ENCODE results near the gene ABHD17C. TPM values are rescaled to one million over a fixed set of nuclear protein-coding genes. Genes with fewer than 3 reads are reported as not detected.
A peak's percentile ranks its signal among the peaks of the same experiment; 100 is the strongest.
"Not testable (repeated sequence)": the region's sequence is repeated elsewhere in the genome, so short reads cannot be mapped to it uniquely, and the experiment has no call there.

ABHD17C gene
- polyA plus RNA-seq = 1 to 10 TPM; 1.3 to 2.7 (median 1.5) TPM

- peak within 1 kb of the TSS; percentile 91 to 97 (median 93) for H3K4me3 Mint-ChIP-seq
- H3K27me3 Mint-ChIP-seq (ENCODE audit: low read depth in 3 of 3) = peaks cover 5 to 15% (median 5%) of the 10 kb centered on the region in 3 donors
- peak; percentile 37 to 59 (median 57) for DNase-seq
- H3K36me3 Mint-ChIP-seq = peaks cover 0 to 5% (median 3%) of the 10 kb centered on the region in 3 donors
- H3K4me1 Mint-ChIP-seq = peaks cover 21 to 36% of the 10 kb centered on the region in 2 donors
- peak within 1 kb of the TSS; percentile 70 to 94 (median 84) for H3K27ac Mint-ChIP-seq
- H3K9me3 Mint-ChIP-seq = no peaks in the 10 kb centered on the region
Observed at GRCh38 chr15:80695099-80695910, at the start of gene ABHD17C. Gene ABHD17C, plus strand, starts transcription at chr15:80695310. Its CDS starts 120 bp downstream, at chr15:80695430.

- H3K4me3 Mint-ChIP-seq = no peak overlapping the region
- DNase-seq = no peak
- H3K27me3 Mint-ChIP-seq (ENCODE audit: low read depth in 3 of 3) = peaks cover 1 to 4% (median 3%) of the 10 kb centered on the region in 3 donors
- H3K36me3 Mint-ChIP-seq = no peaks in the 10 kb centered on the region
- H3K27ac Mint-ChIP-seq = no peak overlapping the region
- H3K9me3 Mint-ChIP-seq = peaks cover 0 to 3% (median 0%) of the 10 kb centered on the region in 6 donors
- H3K4me1 Mint-ChIP-seq = peaks cover 2 to 6% of the 10 kb centered on the region in 2 donors
Observed at GRCh38 chr15:80645494-80646065, 49.5 kb upstream of the ABHD17C start.

- not testable (repeated sequence) for H3K27ac Mint-ChIP-seq; H3K27me3 Mint-ChIP-seq (ENCODE audit: low read depth in 3 of 3); H3K4me1 Mint-ChIP-seq; H3K36me3 Mint-ChIP-seq; H3K9me3 Mint-ChIP-seq; H3K4me3 Mint-ChIP-seq; DNase-seq
Observed at GRCh38 chr15:80647424-80647823, 47.7 kb upstream of the ABHD17C start.

GRCh38 chr15:80654299-80654698 is 40.8 kb upstream of the ABHD17C start:
- Mint-ChIP-seq H3K4me3 (no peak overlapping the region), H3K4me1 (no peaks in the 10 kb centered on the region), H3K9me3 (peaks cover 3 to 6% (median 5%) of the 10 kb centered on the region in 6 donors), H3K36me3 (no peaks in the 10 kb centered on the region), H3K27ac (no peak overlapping the region), H3K27me3 (ENCODE audit: low read depth in 3 of 3) (peaks cover 3 to 9% (median 7%) of the 10 kb centered on the region in 3 donors)
- no peak for DNase-seq

- H3K27me3 Mint-ChIP-seq (ENCODE audit: low read depth in 3 of 3) = peaks cover 2 to 13% (median 9%) of the 10 kb centered on the region in 3 donors
- H3K4me3 Mint-ChIP-seq = no peak overlapping the region
- DNase-seq = no peak
- no peaks in the 10 kb centered on the region for H3K36me3 Mint-ChIP-seq
- no peaks in the 10 kb centered on the region for H3K4me1 Mint-ChIP-seq
- no peak overlapping the region for H3K27ac Mint-ChIP-seq
- no peaks in the 10 kb centered on the region for H3K9me3 Mint-ChIP-seq
Observed at GRCh38 chr15:80659375-80659774, 35.7 kb upstream of the ABHD17C start.

- no peaks in the 10 kb centered on the region for H3K4me1 Mint-ChIP-seq
- peaks cover 2 to 14% (median 6%) of the 10 kb centered on the region in 3 donors for H3K27me3 Mint-ChIP-seq (ENCODE audit: low read depth in 3 of 3)
- H3K4me3 Mint-ChIP-seq = no peak overlapping the region
- H3K27ac Mint-ChIP-seq = no peak overlapping the region
- DNase-seq = no peak
- H3K36me3 Mint-ChIP-seq = no peaks in the 10 kb centered on the region
- no peaks in the 10 kb centered on the region for H3K9me3 Mint-ChIP-seq
Observed at GRCh38 chr15:80660119-80660518, 35.0 kb upstream of the ABHD17C start.

GRCh38 chr15:80662129-80662528 is 33.0 kb upstream of the ABHD17C start:
- Mint-ChIP-seq H3K4me3 (no peak overlapping the region), H3K27me3 (ENCODE audit: low read depth in 3 of 3) (peaks cover 2 to 15% (median 3%) of the 10 kb centered on the region in 3 donors), H3K36me3 (no peaks in the 10 kb centered on the region), H3K4me1 (no peaks in the 10 kb centered on the region), H3K9me3 (no peaks in the 10 kb centered on the region), H3K27ac (no peak overlapping the region)
- DNase-seq = no peak

GRCh38 chr15:80662757-80663553 is 32.2 kb upstream of the ABHD17C start:
- no peak for DNase-seq
- no peaks in the 10 kb centered on the region for H3K9me3 Mint-ChIP-seq
- H3K4me1 Mint-ChIP-seq = no peaks in the 10 kb centered on the region

GRCh38 chr15:80665151-80665550 is 30.0 kb upstream of the ABHD17C start:
- no peaks in the 10 kb centered on the region for H3K4me1 Mint-ChIP-seq
- H3K4me3 Mint-ChIP-seq = no peak overlapping the region
- no peak overlapping the region for H3K27ac Mint-ChIP-seq
- H3K36me3 Mint-ChIP-seq = no peaks in the 10 kb centered on the region
- DNase-seq = no peak
- no peaks in the 10 kb centered on the region for H3K9me3 Mint-ChIP-seq
- peaks cover 1 to 11% (median 3%) of the 10 kb centered on the region in 3 donors for H3K27me3 Mint-ChIP-seq (ENCODE audit: low read depth in 3 of 3)

More at GRCh38 chr15:80662757-80663553, 32.2 kb upstream of the ABHD17C start:
- Mint-ChIP-seq H3K4me3 (no peak overlapping the region), H3K27me3 (ENCODE audit: low read depth in 3 of 3) (peaks cover 2 to 11% (median 3%) of the 10 kb centered on the region in 3 donors), H3K36me3 (no peaks in the 10 kb centered on the region), H3K27ac (no peak overlapping the region)

GRCh38 chr15:80667936-80668335 is 27.2 kb upstream of the ABHD17C start:
- no peaks in the 10 kb centered on the region for H3K4me1 Mint-ChIP-seq
- H3K27ac Mint-ChIP-seq = no peak overlapping the region
- H3K36me3 Mint-ChIP-seq = no peaks in the 10 kb centered on the region
- no peak for DNase-seq
- H3K27me3 Mint-ChIP-seq (ENCODE audit: low read depth in 3 of 3) = peaks cover 1 to 11% (median 3%) of the 10 kb centered on the region in 3 donors
- H3K4me3 Mint-ChIP-seq = no peak overlapping the region
- no peaks in the 10 kb centered on the region for H3K9me3 Mint-ChIP-seq

GRCh38 chr15:80668546-80669236 is 26.4 kb upstream of the ABHD17C start:
- DNase-seq = no peak
- peaks cover 1 to 11% (median 3%) of the 10 kb centered on the region in 3 donors for H3K27me3 Mint-ChIP-seq (ENCODE audit: low read depth in 3 of 3)
- no peaks in the 10 kb centered on the region for H3K36me3 Mint-ChIP-seq
- H3K4me3 Mint-ChIP-seq = no peak overlapping the region
- no peak overlapping the region for H3K27ac Mint-ChIP-seq
- no peaks in the 10 kb centered on the region for H3K9me3 Mint-ChIP-seq
- H3K4me1 Mint-ChIP-seq = no peaks in the 10 kb centered on the region

- no peak overlapping the region for H3K27ac Mint-ChIP-seq
- no peaks in the 10 kb centered on the region for H3K9me3 Mint-ChIP-seq
- H3K4me1 Mint-ChIP-seq = no peaks in the 10 kb centered on the region
- no peak overlapping the region for H3K4me3 Mint-ChIP-seq
- DNase-seq = no peak
- no peaks in the 10 kb centered on the region for H3K36me3 Mint-ChIP-seq
- peaks cover 1 to 3% (median 3%) of the 10 kb centered on the region in 3 donors for H3K27me3 Mint-ChIP-seq (ENCODE audit: low read depth in 3 of 3)
Observed at GRCh38 chr15:80669663-80670273, 25.3 kb upstream of the ABHD17C start.

Data from immature natural killer cell (primary cell).